Stomach (tissue), 9 donors: ENCODE data around the gene AGER. TPM values are rescaled to one million over a fixed set of nuclear protein-coding genes. Genes with fewer than 3 reads are reported as not detected.

Experiments used
- DNase-seq, 2 donors: peaks; one replicate each; pipeline versions ENCODE4 v3.0.0 to v3.0.0-alpha.2; 2013 to 2019
- H3K27ac ChIP-seq, 5 donors: fragments of 200-600 bp in 4 of 5; sonication (generic) in 4 of 5; one replicate each; pipeline ENCODE4 v1.5.1; 2013 to 2019; ENCODE audit warnings: mild to moderate bottlenecking in 1 of 5, moderate library complexity in 1 of 5
- H3K27me3 ChIP-seq, 3 donors: fragments of 200-600 bp; sonication (generic); one replicate each; pipeline ENCODE4 v1.5.1; 2017 to 2019; ENCODE audit warnings: mixed run types in 1 of 3
- H3K36me3 ChIP-seq, 4 donors: fragments of 200-600 bp; sonication (generic); 1 replicate in 3 of 4; 2 replicates in 1 of 4; pipeline ENCODE4 v1.5.1; 2016 to 2019
- H3K4me1 ChIP-seq, 4 donors: fragments of 200-600 bp; sonication (generic); one replicate each; pipeline ENCODE4 v1.5.1; 2016 to 2019
- H3K4me3 ChIP-seq, 4 donors: fragments of 200-600 bp; sonication (generic) in 3 of 4; one replicate each; pipeline ENCODE4 v1.5.1; 2016 to 2019; ENCODE audit warnings: mild to moderate bottlenecking in 1 of 4
- H3K9me3 ChIP-seq, 4 donors: fragments of 200-600 bp; sonication (generic); one replicate each; pipeline ENCODE4 v1.5.1; 2016 to 2019
- CTCF ChIP-seq, 7 experiments: fragments of 450-650 bp in 4 of 7; fragments of 200-600 bp in 3 of 7; sonication (generic) in 3 of 7; IDR thresholded peaks; one replicate each; pipeline ENCODE4 v1.5.1; 2016 to 2019; ENCODE audit warnings: antibody characterized with exemption in 7 of 7, control low read depth in 2 of 7, mild to moderate bottlenecking in 1 of 7
- EP300 ChIP-seq: sonication (generic); formaldehyde crosslinking; IDR thresholded peaks from one replicate; pipeline ENCODE4 v1.6.1; 2017; ENCODE audit warnings: antibody characterized with exemption
- POLR2A ChIP-seq, 4 donors: fragments of 450-650 bp; IDR thresholded peaks; one replicate each; pipeline ENCODE4 v1.6.1; 2016; ENCODE audit warnings: antibody characterized with exemption in 4 of 4, control low read depth in 2 of 4, mild to moderate bottlenecking in 1 of 4, moderate library complexity in 1 of 4
- POLR2AphosphoS5 ChIP-seq, 3 donors: sonication (generic); formaldehyde crosslinking; IDR thresholded peaks; one replicate each; pipeline ENCODE4 v1.6.1; 2016; ENCODE audit warnings: antibody characterized with exemption in 3 of 3
- WGBS, 5 donors: extraction: QIAGEN DNeasy Blood & Tissue Kit in 3 of 5; methylation state at CpG; one replicate each; pipeline versions ENCODE4 v1.1.5 to v1.1.7; 2013 to 2018; 5-methylcytosine and 5-hydroxymethylcytosine counted together
- intact Hi-C: fragments of 100-400 bp; cut with DNase I; formaldehyde crosslinking; loops from one replicate; pipeline ENCODE4 v1.15.1; 2023; ENCODE audit warnings: low total_unique reads
- polyA plus RNA-seq, 3 donors: library from polyadenylated mRNA; stranded (reverse); fragments of 200-250 nt; gene quantifications; one replicate each; pipeline ENCODE4 v1.2.3, GENCODE V29; 2013
- total RNA-seq, 5 donors: library from RNA; depleted of rRNA; stranded (reverse); fragments of >200 nt; gene quantifications; one replicate each; pipeline versions ENCODE4 v1.1.0 to v1.2.3, GENCODE V29; 2014 to 2016
- donor health status: healthy with polysubstance abuse.
- donor health status: Bipolar disorder and iron deficiency.
- donor health status: healthy.

Gene AGER
- total and polyA plus RNA-seq, 8 donors = 0.87 to 35.6 (median 14.9) TPM

GRCh38 chr6:32183483-32184083, 470 bp downstream of the AGER start:
- DNase-seq = peak in 1 of 2 donors; percentile 7
- peaks cover 42 to 90% (median 75%) of the 10 kb centered on the region in 4 donors for H3K4me1 ChIP-seq
- intact Hi-C loops = no loop called here
- peak overlapping the region in 4 of 5 donors; percentile 4 to 100 (median 79) for H3K27ac ChIP-seq
- H3K27me3 ChIP-seq = no peaks in the 10 kb centered on the region
- H3K36me3 ChIP-seq = peaks cover 41 to 75% (median 67%) of the 10 kb centered on the region in 4 donors
- no peak overlapping the region for H3K4me3 ChIP-seq
- TF ChIP-seq EP300 (no peak), POLR2A (IDR thresholded peaks at IDR 0.05) (no peak), POLR2AphosphoS5 (IDR thresholded peaks at IDR 0.05) (no peak), CTCF (IDR thresholded peaks at IDR 0.05) (no peak)
- no peaks in the 10 kb centered on the region for H3K9me3 ChIP-seq
- WGBS, 5 donors = 77 to 84% (median 80%) methylated on average over 14 to 15 of the region's 15 CpGs

GRCh38 chr6:32183030-32183429, 1.0 kb downstream of the AGER start:
- TF ChIP-seq EP300 (no peak), CTCF (IDR thresholded peaks at IDR 0.05) (no peak), POLR2A (IDR thresholded peaks at IDR 0.05) (no peak), POLR2AphosphoS5 (IDR thresholded peaks at IDR 0.05) (no peak)
- DNase-seq = peak in 1 of 2 donors; percentile 1
- no peak overlapping the region for H3K4me3 ChIP-seq
- intact Hi-C loops = no loop called here
- H3K36me3 ChIP-seq = peaks cover 40 to 72% (median 66%) of the 10 kb centered on the region in 4 donors
- H3K9me3 ChIP-seq = no peaks in the 10 kb centered on the region
- no peaks in the 10 kb centered on the region for H3K27me3 ChIP-seq
- H3K4me1 ChIP-seq = peaks cover 37 to 85% (median 70%) of the 10 kb centered on the region in 4 donors
- H3K27ac ChIP-seq = peak overlapping the region in 3 of 5 donors; percentile 75 to 100 (median 83)
- WGBS, 5 donors = 66 to 81% (median 70%) methylated on average over 3 of the region's 3 CpGs

GRCh38 chr6:32182555-32182981, 1.5 kb downstream of the AGER start:
- no peak overlapping the region for H3K4me3 ChIP-seq
- intact Hi-C loops = no loop called here

More at GRCh38 chr6:32182555-32182981, 1.5 kb downstream of the AGER start:
- 66 to 81% (median 76%) methylated on average over 7 to 10 of the region's 10 CpGs for WGBS, 5 donors
- TF ChIP-seq POLR2A (IDR thresholded peaks at IDR 0.05) (no peak), EP300 (no peak), POLR2AphosphoS5 (IDR thresholded peaks at IDR 0.05) (no peak), CTCF (IDR thresholded peaks at IDR 0.05) (no peak)
- DNase-seq = peak in 1 of 2 donors; percentile 11
- Histone ChIP-seq H3K27me3 (no peaks in the 10 kb centered on the region), H3K36me3 (peaks cover 35 to 67% (median 61%) of the 10 kb centered on the region in 4 donors), H3K4me1 (peaks cover 33 to 81% (median 66%) of the 10 kb centered on the region in 4 donors), H3K27ac (peak overlapping the region in 4 of 5 donors; percentile 49 to 100 (median 79)), H3K9me3 (no peaks in the 10 kb centered on the region)
